Measurements from ENCODE around the gene PCIF1.

Gene PCIF1

GRCh38 chr20:45948261-45948733 is 13.8 kb downstream of the PCIF1 start:
- no peak for TF ChIP-seq CTCF (IDR thresholded peaks at IDR 0.05; ENCODE audit: borderline replicate concordance, control extremely low read depth, extremely low read depth, insufficient read depth, missing control alignments)
- DNase-seq (ENCODE audit: low spot score), result no peak
- in situ Hi-C loops (cut with MboI; ENCODE audit: low sequenced_read_pairs, unreplicated experiment), result no loop called here

DNA sequence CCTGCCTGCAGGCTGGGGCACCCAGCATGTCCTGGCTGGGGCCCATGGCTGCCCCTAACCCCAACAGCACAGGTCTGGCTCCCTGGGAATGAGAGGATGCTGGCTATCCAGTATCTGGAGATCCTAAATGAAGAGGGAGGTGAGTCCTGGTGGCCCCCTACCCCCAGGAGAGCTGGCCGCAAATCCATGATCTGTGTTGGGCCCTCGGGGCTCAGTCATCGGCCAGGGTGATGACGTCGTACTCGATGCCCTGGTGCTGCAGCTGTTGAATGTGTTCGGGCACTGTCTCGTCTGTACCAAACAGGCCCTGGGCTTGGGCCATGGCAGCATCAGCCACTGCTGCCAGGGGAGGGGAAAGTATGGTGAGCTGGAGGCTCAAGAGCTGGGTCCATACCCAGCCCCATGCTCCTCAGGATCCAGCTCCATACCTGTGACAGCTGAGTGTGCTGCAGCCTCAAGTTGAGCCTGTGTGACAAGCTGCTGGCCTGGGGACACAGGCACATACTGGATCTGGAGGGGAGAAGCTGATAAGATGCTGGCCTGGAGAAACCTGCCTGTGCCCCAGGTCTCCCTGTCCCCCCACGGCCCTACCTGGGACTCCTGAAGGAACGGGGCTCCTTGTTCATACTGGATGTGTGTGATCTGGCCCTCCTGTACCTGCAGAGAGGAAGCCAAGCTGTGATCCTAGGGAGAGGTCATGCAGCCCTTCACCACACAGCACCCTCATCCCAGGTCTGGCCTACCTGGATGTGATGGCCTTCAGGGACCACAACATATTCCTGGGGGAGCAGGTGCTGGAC is 14.5 kb downstream of the PCIF1 start:
- in situ Hi-C loops (cut with MboI; ENCODE audit: low sequenced_read_pairs, unreplicated experiment), result no loop called here
- TF ChIP-seq CTCF (IDR thresholded peaks at IDR 0.05; ENCODE audit: borderline replicate concordance, control extremely low read depth, extremely low read depth, insufficient read depth, missing control alignments), result no peak
- no peak for DNase-seq (ENCODE audit: low spot score)

- no peak for DNase-seq (ENCODE audit: low spot score)
- no peak for TF ChIP-seq CTCF (IDR thresholded peaks at IDR 0.05; ENCODE audit: borderline replicate concordance, control extremely low read depth, extremely low read depth, insufficient read depth, missing control alignments)
- in situ Hi-C loops (cut with MboI; ENCODE audit: low sequenced_read_pairs, unreplicated experiment), result no loop called here
These were observed 15.3 kb downstream of the PCIF1 start for GRCh38 chr20:45949542-45950329.

DNA sequence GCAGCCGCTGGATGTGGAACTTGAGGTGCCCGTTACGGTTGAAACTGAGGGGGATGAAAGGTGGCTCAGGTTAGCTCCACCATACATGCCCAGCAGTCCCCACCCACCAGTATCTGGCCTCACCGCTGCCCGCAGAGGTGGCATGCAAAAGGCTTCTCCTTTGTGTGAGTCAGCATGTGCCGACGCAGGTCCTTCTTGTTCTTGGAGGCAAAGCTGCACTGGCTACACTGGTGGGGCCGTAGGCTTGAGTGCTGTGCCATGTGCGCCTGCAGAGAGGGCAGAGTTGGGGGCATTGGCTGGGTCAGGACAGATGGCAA is 15.8 kb downstream of the PCIF1 start:
- DNase-seq (ENCODE audit: low spot score), result no peak
- in situ Hi-C loops (cut with MboI; ENCODE audit: low sequenced_read_pairs, unreplicated experiment), result no loop called here
- TF ChIP-seq CTCF (IDR thresholded peaks at IDR 0.05; ENCODE audit: borderline replicate concordance, control extremely low read depth, extremely low read depth, insufficient read depth, missing control alignments), result no peak

DNA sequence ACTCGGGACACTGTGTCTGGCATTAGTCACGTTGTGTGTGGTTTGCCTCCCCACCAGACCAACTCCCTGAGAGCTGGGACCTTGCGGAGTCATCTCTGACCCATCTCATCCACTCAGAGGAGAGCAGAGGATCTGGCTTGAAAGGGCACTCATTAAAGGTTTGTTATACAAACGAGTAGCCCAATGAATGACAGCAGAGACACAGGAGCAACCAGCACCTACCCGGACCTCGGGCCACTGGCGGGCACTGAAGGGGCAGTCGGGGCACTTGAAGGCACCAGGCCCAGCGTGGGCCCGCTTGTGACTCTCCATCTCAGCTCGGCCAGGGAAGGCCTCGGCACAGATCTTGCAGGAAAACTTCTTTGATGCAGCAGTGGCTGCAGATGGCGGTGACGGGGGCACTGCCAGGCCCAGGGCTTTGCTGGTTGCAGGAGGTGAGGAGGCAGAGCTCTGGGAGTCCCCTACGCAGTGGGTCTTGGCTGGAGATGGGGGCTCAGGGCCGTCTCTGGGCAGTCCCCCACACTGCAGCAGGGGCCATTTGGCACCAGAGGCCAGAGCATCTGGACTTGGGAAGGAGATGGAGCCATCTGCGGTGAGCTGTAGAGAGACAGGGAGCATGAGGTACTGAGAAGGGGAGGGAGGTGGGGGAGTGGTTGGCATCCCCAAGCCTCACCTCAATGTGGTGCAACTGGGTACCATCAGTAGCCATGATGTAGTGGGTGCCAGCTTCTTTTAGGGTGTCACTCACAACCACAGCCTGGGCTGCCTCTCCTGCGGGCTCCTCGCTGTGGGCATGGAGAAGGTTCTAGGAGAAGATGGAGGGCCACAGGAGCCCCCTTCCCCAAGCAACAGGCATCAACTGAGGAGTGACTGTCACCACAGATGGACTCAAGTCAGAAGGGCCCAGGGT is 17.7 kb downstream of the PCIF1 start:
- in situ Hi-C loops (cut with MboI; ENCODE audit: low sequenced_read_pairs, unreplicated experiment), result no loop called here

More for the DNA sequence above, 17.7 kb downstream of the PCIF1 start:
- DNase-seq (ENCODE audit: low spot score), result no peak
- TF ChIP-seq CTCF (IDR thresholded peaks at IDR 0.05; ENCODE audit: borderline replicate concordance, control extremely low read depth, extremely low read depth, insufficient read depth, missing control alignments), result no peak
